ENCODE data around the gene TRMU.

TRMU gene

DNA sequence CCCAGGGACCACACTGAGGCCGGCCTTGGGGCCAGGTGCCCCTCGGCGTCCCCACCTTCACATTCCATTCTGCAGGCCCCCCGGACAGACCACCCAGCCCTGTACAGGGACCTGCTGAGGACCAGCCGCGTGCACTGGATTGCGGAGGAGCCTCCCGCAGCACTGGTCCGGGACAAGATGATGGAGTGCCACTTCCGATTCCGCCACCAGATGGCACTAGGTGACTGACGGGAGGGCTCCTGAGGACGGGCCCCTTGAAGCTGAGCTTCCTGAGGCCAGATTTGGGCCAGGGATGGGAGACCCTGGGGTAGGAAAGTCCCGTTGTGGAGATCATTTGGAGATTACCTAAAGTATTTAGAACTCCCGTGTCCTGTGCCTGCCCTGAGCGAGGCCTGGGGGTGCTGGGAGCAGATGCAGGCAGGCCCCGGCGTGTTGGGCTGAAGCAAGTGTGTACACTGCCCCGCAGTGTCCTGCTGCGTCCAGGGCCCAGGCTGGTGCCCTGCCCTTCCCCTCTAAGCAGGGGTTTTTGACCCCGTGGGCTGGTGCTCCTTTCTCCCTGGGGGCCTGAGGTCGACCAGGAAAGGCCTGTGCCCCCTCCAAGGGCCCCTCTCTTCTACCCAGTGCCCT is 20.0 kb downstream of the TRMU start:
- TF ChIP-seq CTCF (IDR thresholded peaks at IDR 0.05; ENCODE audit: insufficient read depth, low read depth, low read length, missing control alignments): peak; percentile 70
- no peak overlapping the region for H3K4me3 ChIP-seq (ENCODE audit: low read depth, low read length)
- DNase-seq (ENCODE audit: low read depth): peak; percentile 62

DNA sequence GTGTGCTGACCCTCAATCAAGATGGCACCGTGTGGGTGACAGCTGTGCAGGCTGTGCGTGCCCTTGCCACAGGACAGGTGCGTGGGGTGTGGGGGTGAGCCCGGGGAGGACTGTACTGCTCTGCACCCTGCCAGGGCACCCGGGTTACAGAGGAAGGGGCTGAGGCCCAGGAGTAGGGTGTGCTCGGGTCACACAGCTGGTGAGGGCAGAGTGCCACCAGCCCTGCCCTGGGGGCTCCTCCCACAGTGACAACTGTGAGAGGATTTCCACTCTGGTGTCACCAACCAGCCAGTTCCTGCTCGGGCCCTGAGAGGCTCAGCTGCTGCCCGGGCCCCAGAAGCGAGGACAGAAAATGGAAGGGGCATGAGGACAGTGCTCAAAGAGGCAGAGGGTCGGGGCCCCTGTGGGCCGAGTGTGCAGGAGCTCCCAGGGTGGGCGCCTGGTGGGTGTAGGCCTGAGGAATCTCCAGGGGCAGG is 20.5 kb downstream of the TRMU start:
- no peak overlapping the region for H3K4me3 ChIP-seq (ENCODE audit: low read depth, low read length)
- DNase-seq (ENCODE audit: low read depth): no peak
- no peak for TF ChIP-seq CTCF (IDR thresholded peaks at IDR 0.05; ENCODE audit: insufficient read depth, low read depth, low read length, missing control alignments)

- H3K4me3 ChIP-seq (ENCODE audit: low read depth, low read length): no peak overlapping the region
- no peak for TF ChIP-seq CTCF (IDR thresholded peaks at IDR 0.05; ENCODE audit: insufficient read depth, low read depth, low read length, missing control alignments)
These were observed 21.3 kb downstream of the TRMU start for GRCh38 chr22:46356496-46357480.

DNA sequence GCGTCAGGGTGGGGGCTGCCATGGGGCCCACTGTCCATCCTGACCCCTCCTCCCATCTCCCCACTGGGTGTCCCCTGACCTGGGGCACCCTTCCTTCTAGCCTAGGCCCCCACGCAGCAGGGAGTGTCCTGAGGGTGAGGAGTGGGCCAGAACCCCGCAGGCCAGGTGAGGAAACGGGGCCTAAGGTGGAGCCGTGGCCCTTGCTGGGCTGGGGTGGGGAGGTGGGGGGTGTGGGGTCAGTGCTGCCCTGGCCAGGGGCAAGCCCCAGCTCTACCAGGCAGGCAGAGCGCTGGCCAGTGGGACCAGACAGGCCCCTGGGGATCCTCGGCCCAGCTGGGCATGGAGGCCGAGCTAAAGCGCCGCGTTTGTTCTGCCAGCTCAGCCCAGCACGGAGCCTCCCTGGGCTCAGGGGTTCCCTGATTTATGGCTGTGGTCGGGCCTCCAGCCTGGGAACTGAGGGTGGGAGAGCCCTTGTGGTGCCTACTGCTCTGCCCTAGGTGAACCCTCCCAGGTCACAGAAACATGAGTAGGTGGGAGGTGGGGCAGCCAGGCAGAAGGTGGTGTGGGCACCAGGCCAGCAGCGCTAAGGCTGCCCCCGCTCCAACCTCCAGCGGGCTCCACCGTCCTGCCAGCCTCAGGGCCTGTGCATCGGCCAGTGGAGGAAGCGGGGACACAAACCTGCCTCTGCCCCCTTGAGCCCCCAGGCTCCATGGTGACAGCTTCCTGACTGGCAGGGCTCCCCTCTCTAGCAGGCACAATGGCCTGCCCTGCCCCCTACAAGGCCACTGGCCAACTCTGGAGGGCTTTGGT is 22.4 kb downstream of the TRMU start:
- no peak overlapping the region for H3K4me3 ChIP-seq (ENCODE audit: low read depth, low read length)
- no peak for DNase-seq (ENCODE audit: low read depth)
- no peak for TF ChIP-seq CTCF (IDR thresholded peaks at IDR 0.05; ENCODE audit: insufficient read depth, low read depth, low read length, missing control alignments)

More at GRCh38 chr22:46356496-46357480, 21.3 kb downstream of the TRMU start:
- no peak for DNase-seq (ENCODE audit: low read depth)

GRCh38 chr22:46358766-46359165 is 23.3 kb downstream of the TRMU start:
- TF ChIP-seq CTCF (IDR thresholded peaks at IDR 0.05; ENCODE audit: insufficient read depth, low read depth, low read length, missing control alignments): no peak
- DNase-seq (ENCODE audit: low read depth): no peak

DNA sequence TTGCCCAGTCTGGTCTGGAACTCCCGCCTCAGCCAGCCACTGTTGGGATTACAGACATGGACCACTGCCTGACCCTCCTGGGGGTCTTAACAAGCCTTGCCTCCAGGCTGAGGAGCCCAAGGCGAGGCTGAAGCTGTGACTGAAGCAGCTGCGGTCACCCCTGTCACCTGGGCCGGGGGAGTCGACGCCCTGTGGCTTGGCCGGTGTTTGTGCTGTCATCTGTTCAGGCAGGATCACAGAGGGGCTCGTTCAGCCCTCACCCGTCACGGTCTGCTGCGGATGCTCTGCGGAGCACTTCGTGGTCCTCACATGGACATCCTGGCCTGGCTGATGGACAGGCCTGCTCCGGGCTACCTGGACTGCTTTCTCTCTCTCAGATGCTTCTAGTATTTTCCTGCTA is 23.8 kb downstream of the TRMU start:
- H3K4me3 ChIP-seq (ENCODE audit: low read depth, low read length): no peak overlapping the region
- no peak for TF ChIP-seq CTCF (IDR thresholded peaks at IDR 0.05; ENCODE audit: insufficient read depth, low read depth, low read length, missing control alignments)
- no peak for DNase-seq (ENCODE audit: low read depth)

More at GRCh38 chr22:46358766-46359165, 23.3 kb downstream of the TRMU start:
- H3K4me3 ChIP-seq (ENCODE audit: low read depth, low read length): no peak overlapping the region
